ENCODE measurements around the gene PTPMT1. TPM values are rescaled to one million over a fixed set of nuclear protein-coding genes. Genes with fewer than 3 reads are reported as not detected.
A peak's percentile ranks its signal among the peaks of the same experiment; 100 is the strongest.
"Not testable (repeated sequence)": the region's sequence is repeated elsewhere in the genome, so short reads cannot be mapped to it uniquely, and the experiment has no call there.

Gene PTPMT1
- polyA plus RNA-seq, 3 donors, result 39.2 to 87.8 (median 83.3) TPM

- H3K27ac Mint-ChIP-seq, result peak overlapping the region in 4 of 7 donors; percentile 18 to 60 (median 33)
- intact Hi-C loops (cut with micrococcal nuclease), result no loop called here
These were observed 38.2 kb upstream of the PTPMT1 start for GRCh38 chr11:47527186-47527585.

GRCh38 chr11:47529951-47530350, 35.4 kb upstream of the PTPMT1 start:
- peak overlapping the region in 1 of 2 donors; percentile 56 for H3K27ac ChIP-seq (ENCODE audit: low read depth in 1 of 2, low read length in 2 of 2)
- H4K20me1 ChIP-seq (ENCODE audit: insufficient read depth, low read length), result peaks cover 100% of the 10 kb centered on the region
- no peak overlapping the region for H3K4me2 ChIP-seq (replicated peaks; ENCODE audit: extremely low read depth, low read length, poor library complexity, severe bottlenecking)
- peaks cover 100% of the 10 kb centered on the region for H3K79me2 ChIP-seq (ENCODE audit: insufficient read depth, low read length)
- H3K9me3 Mint-ChIP-seq, result no peaks in the 10 kb centered on the region
- no peak overlapping the region for H3K9ac ChIP-seq (ENCODE audit: insufficient read depth, low read length, poor library complexity, severe bottlenecking)
- H3K27ac Mint-ChIP-seq, result peak overlapping the region in 2 of 7 donors; percentile 31 to 81
- no CpG with 5 or more reads among the region's 4 CpGs for WGBS (ENCODE audit: insufficient coverage)
- H3K27me3 Mint-ChIP-seq (ENCODE audit: low read depth in 3 of 3), result peaks cover 0 to 1% (median 1%) of the 10 kb centered on the region in 3 donors
- peaks cover 14 to 40% of the 10 kb centered on the region in 2 donors for H3K36me3 Mint-ChIP-seq
- no peaks in the 10 kb centered on the region for H3K27me3 ChIP-seq (ENCODE audit: control insufficient read depth in 2 of 2, insufficient read depth in 2 of 2, low read length in 2 of 2)
- H2AFZ ChIP-seq (ENCODE audit: insufficient read depth, low read depth, low read length, poor library complexity, severe bottlenecking), result no peak overlapping the region
- intact Hi-C loops (cut with micrococcal nuclease), result no loop called here
- peaks cover 20 to 25% of the 10 kb centered on the region in 2 donors for H3K36me3 ChIP-seq (replicated peaks in 1 of 2; ENCODE audit: control insufficient read depth in 1 of 2, insufficient read depth in 2 of 2, low read length in 2 of 2)
- H3K4me1 ChIP-seq (ENCODE audit: control insufficient read depth in 1 of 2, insufficient read depth in 2 of 2, low read length in 2 of 2), result peaks cover 15 to 30% of the 10 kb centered on the region in 2 donors
- H3K9me3 ChIP-seq (replicated peaks in 1 of 2; ENCODE audit: control insufficient read depth in 1 of 2, insufficient read depth in 1 of 2, low read length in 2 of 2), result no peaks in the 10 kb centered on the region
- peaks cover 28% of the 10 kb centered on the region for H3K4me1 Mint-ChIP-seq
- H3K4me3 Mint-ChIP-seq, result no peak overlapping the region
- no peak for TF ChIP-seq CTCF (IDR thresholded peaks at IDR 0.05)
- no peak for DNase-seq
- no peak overlapping the region for H3K4me3 ChIP-seq (replicated peaks in 1 of 3; ENCODE audit: low read depth in 2 of 3, low read length in 3 of 3)

More at GRCh38 chr11:47527186-47527585, 38.2 kb upstream of the PTPMT1 start:
- no peaks in the 10 kb centered on the region for H3K27me3 ChIP-seq (ENCODE audit: control insufficient read depth in 2 of 2, insufficient read depth in 2 of 2, low read length in 2 of 2)
- peaks cover 17 to 25% of the 10 kb centered on the region in 2 donors for H3K36me3 ChIP-seq (replicated peaks in 1 of 2; ENCODE audit: control insufficient read depth in 1 of 2, insufficient read depth in 2 of 2, low read length in 2 of 2)
- peak overlapping the region in 1 of 2 donors; percentile 50 for H3K27ac ChIP-seq (ENCODE audit: low read depth in 1 of 2, low read length in 2 of 2)
- Mint-ChIP-seq H3K36me3 (peaks cover 21 to 45% of the 10 kb centered on the region in 2 donors), H3K27me3 (ENCODE audit: low read depth in 3 of 3) (peaks cover 0 to 1% (median 0%) of the 10 kb centered on the region in 3 donors), H3K9me3 (no peaks in the 10 kb centered on the region), H3K4me1 (peaks cover 31% of the 10 kb centered on the region), H3K4me3 (no peak overlapping the region)
- peaks cover 100% of the 10 kb centered on the region for H3K79me2 ChIP-seq (ENCODE audit: insufficient read depth, low read length)
- H3K4me2 ChIP-seq (replicated peaks; ENCODE audit: extremely low read depth, low read length, poor library complexity, severe bottlenecking), result no peak overlapping the region
- H4K20me1 ChIP-seq (ENCODE audit: insufficient read depth, low read length), result peaks cover 100% of the 10 kb centered on the region
- no peak for TF ChIP-seq CTCF (IDR thresholded peaks at IDR 0.05)
- no peak for DNase-seq
- no peaks in the 10 kb centered on the region for H3K9me3 ChIP-seq (replicated peaks in 1 of 2; ENCODE audit: control insufficient read depth in 1 of 2, insufficient read depth in 1 of 2, low read length in 2 of 2)
- no peak overlapping the region for H2AFZ ChIP-seq (ENCODE audit: insufficient read depth, low read depth, low read length, poor library complexity, severe bottlenecking)
- WGBS (ENCODE audit: insufficient coverage), result 100% methylated on average over 4 of the region's 6 CpGs
- peaks cover 25 to 26% of the 10 kb centered on the region in 2 donors for H3K4me1 ChIP-seq (ENCODE audit: control insufficient read depth in 1 of 2, insufficient read depth in 2 of 2, low read length in 2 of 2)
- H3K9ac ChIP-seq (ENCODE audit: insufficient read depth, low read length, poor library complexity, severe bottlenecking), result no peak overlapping the region
- no peak overlapping the region for H3K4me3 ChIP-seq (replicated peaks in 1 of 3; ENCODE audit: low read depth in 2 of 3, low read length in 3 of 3)

- H3K4me3 ChIP-seq (replicated peaks in 1 of 3; ENCODE audit: low read depth in 2 of 3, low read length in 3 of 3); H3K27me3 Mint-ChIP-seq (ENCODE audit: low read depth in 3 of 3); DNase-seq; H3K4me3 Mint-ChIP-seq; H2AFZ ChIP-seq (ENCODE audit: insufficient read depth, low read depth, low read length, poor library complexity, severe bottlenecking); H3K9me3 Mint-ChIP-seq; H3K4me2 ChIP-seq (replicated peaks; ENCODE audit: extremely low read depth, low read length, poor library complexity, severe bottlenecking); intact Hi-C loops (cut with micrococcal nuclease); H3K9me3 ChIP-seq (replicated peaks in 1 of 2; ENCODE audit: control insufficient read depth in 1 of 2, insufficient read depth in 1 of 2, low read length in 2 of 2); H3K27me3 ChIP-seq (ENCODE audit: control insufficient read depth in 2 of 2, insufficient read depth in 2 of 2, low read length in 2 of 2); H3K9ac ChIP-seq (ENCODE audit: insufficient read depth, low read length, poor library complexity, severe bottlenecking): not testable (repeated sequence)
- Mint-ChIP-seq H3K36me3 (peaks cover 11 to 46% of the 10 kb centered on the region in 2 donors), H3K27ac (peak overlapping the region in 6 of 7 donors; percentile 30 to 81 (median 74)), H3K4me1 (peaks cover 26% of the 10 kb centered on the region)
- Histone ChIP-seq H4K20me1 (ENCODE audit: insufficient read depth, low read length) (peaks cover 100% of the 10 kb centered on the region), H3K36me3 (replicated peaks in 1 of 2; ENCODE audit: control insufficient read depth in 1 of 2, insufficient read depth in 2 of 2, low read length in 2 of 2) (peaks cover 19 to 22% of the 10 kb centered on the region in 2 donors), H3K27ac (ENCODE audit: low read depth in 1 of 2, low read length in 2 of 2) (peak overlapping the region in 1 of 2 donors; percentile 56), H3K79me2 (ENCODE audit: insufficient read depth, low read length) (peaks cover 100% of the 10 kb centered on the region), H3K4me1 (ENCODE audit: control insufficient read depth in 1 of 2, insufficient read depth in 2 of 2, low read length in 2 of 2) (peaks cover 13 to 25% of the 10 kb centered on the region in 2 donors)
- 96% methylated on average over 8 of the region's 9 CpGs for WGBS (ENCODE audit: insufficient coverage)
These were observed 34.7 kb upstream of the PTPMT1 start for GRCh38 chr11:47530721-47531120.

All from CD14-positive monocyte (primary cell).